Stimulated activated naive CD8-positive, alpha-beta T cell treated with anti-CD3 and anti-CD28 coated beads, Interleukin-15, Interleukin-2, amounts not matched to agents 100 ng/mL and 50 ng/mL, for 24 hours (primary cell): ENCODE measurements around the gene LRRC8A.

Experiments
- H3K27ac Mint-ChIP-seq: one replicate; pipeline ENCODE4 v1.8.0; 2021; ENCODE audit warnings: mild to moderate bottlenecking, mixed read lengths
- H3K27me3 Mint-ChIP-seq: one replicate; pipeline ENCODE4 v1.8.0; 2021; ENCODE audit warnings: mixed read lengths
- H3K36me3 Mint-ChIP-seq: one replicate; pipeline ENCODE4 v1.8.0; 2021; ENCODE audit warnings: low read depth, mixed read lengths
- H3K4me1 Mint-ChIP-seq: one replicate; pipeline ENCODE4 v1.8.0; 2021; ENCODE audit warnings: low read depth, mixed read lengths
- H3K4me3 Mint-ChIP-seq: one replicate; pipeline ENCODE4 v1.8.0; 2021; ENCODE audit warnings: mild to moderate bottlenecking, mixed read lengths
- H3K9me3 Mint-ChIP-seq: one replicate; pipeline ENCODE4 v1.8.0; 2021; ENCODE audit warnings: mixed read lengths

The LRRC8A gene

DNA sequence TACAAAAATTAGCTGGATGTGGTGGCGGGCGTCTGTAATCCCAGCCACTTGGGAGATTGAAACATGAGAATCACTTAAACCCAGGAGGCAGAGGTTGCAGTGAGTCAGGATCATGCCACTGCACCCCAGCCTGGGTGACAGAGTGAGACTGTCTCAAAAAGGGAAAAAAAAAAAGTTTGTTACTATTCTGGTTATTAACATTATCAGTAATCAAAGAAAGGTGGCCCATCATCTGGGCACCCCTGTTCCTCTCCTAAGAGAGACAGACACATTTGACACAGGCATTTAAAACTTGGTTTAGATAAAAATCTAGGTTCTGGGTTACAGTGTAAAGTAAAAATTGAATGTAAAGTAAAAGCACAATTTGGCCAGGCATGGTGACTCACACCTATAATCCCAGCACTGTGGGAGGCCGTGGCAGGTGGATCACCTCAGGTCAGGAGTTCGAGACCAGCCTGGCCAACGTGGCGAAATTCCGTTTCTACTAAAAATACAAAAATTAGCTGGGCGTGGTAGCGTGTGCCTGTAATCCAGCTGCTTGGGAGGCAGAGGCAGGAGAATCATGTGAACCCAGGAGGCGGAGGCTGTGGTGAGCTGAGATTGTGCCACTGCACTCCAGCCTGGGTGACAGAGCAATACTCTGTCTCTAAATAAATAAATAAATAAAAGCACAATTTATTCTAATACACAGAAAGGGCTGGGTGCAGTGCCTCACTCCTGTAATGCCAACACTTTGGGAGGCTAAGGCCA is 22.1 kb downstream of the LRRC8A start:
- no peaks in the 10 kb centered on the region for H3K9me3 Mint-ChIP-seq
- H3K27me3 Mint-ChIP-seq, result no peaks in the 10 kb centered on the region
- H3K27ac Mint-ChIP-seq, result peak overlapping the region; percentile 83
- H3K4me1 Mint-ChIP-seq, result peaks cover 50% of the 10 kb centered on the region
- no peak overlapping the region for H3K4me3 Mint-ChIP-seq
- peaks cover 14% of the 10 kb centered on the region for H3K36me3 Mint-ChIP-seq

DNA sequence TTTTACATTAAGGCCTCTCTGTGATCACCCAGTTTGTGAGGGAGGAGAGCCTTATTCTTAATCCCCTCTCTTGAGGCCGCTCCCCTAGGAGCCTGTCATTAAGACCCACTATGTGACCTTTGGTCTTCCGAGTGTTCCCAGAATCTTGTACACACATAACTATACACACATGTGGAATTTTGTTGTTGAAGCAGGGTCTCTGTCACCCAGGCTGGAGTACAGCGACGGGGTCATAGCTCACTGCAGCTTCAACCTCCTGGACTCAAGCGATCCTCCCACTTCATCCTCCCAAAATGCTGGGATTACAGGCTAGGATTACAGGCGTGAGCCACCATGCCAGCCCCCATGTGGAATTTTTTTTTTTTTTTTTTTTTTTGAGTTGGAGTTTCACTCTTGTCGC is 24.0 kb downstream of the LRRC8A start:
- Mint-ChIP-seq H3K27ac (peak overlapping the region; percentile 22), H3K4me1 (peaks cover 51% of the 10 kb centered on the region), H3K9me3 (no peaks in the 10 kb centered on the region), H3K4me3 (no peak overlapping the region), H3K27me3 (no peaks in the 10 kb centered on the region), H3K36me3 (peaks cover 25% of the 10 kb centered on the region)

DNA sequence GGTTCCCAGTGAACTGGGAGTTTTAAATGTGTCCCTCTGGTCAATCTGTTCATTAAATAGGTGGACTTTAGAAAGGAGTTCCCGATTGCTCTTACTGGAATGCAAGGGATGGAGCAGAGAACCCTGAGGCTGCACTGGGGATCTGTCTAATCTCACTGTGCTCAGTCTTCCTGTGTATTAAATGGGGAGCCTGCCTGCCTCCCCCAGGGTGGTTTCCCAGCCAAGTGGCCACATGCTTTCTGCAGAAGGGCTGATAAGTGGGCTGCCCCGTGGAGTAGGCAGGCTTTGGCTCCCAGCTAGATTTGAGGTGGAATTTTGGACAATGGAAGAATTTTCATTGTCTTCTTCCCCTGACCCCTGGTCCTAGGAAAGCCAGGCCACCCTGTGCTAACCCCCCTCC is 24.8 kb downstream of the LRRC8A start:
- H3K27ac Mint-ChIP-seq, result no peak overlapping the region
- H3K9me3 Mint-ChIP-seq, result no peaks in the 10 kb centered on the region
- H3K4me3 Mint-ChIP-seq, result no peak overlapping the region
- H3K4me1 Mint-ChIP-seq, result peaks cover 56% of the 10 kb centered on the region
- no peaks in the 10 kb centered on the region for H3K27me3 Mint-ChIP-seq
- peaks cover 25% of the 10 kb centered on the region for H3K36me3 Mint-ChIP-seq

DNA sequence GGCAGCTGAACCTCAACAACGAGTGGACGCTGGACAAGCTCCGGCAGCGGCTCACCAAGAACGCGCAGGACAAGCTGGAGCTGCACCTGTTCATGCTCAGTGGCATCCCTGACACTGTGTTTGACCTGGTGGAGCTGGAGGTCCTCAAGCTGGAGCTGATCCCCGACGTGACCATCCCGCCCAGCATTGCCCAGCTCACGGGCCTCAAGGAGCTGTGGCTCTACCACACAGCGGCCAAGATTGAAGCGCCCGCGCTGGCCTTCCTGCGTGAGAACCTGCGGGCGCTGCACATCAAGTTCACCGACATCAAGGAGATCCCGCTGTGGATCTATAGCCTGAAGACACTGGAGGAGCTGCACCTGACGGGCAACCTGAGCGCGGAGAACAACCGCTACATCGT is 26.4 kb downstream of the LRRC8A start:
- Mint-ChIP-seq H3K4me3 (no peak overlapping the region), H3K27me3 (no peaks in the 10 kb centered on the region), H3K27ac (no peak overlapping the region), H3K9me3 (no peaks in the 10 kb centered on the region), H3K36me3 (peaks cover 34% of the 10 kb centered on the region), H3K4me1 (peaks cover 56% of the 10 kb centered on the region)

DNA sequence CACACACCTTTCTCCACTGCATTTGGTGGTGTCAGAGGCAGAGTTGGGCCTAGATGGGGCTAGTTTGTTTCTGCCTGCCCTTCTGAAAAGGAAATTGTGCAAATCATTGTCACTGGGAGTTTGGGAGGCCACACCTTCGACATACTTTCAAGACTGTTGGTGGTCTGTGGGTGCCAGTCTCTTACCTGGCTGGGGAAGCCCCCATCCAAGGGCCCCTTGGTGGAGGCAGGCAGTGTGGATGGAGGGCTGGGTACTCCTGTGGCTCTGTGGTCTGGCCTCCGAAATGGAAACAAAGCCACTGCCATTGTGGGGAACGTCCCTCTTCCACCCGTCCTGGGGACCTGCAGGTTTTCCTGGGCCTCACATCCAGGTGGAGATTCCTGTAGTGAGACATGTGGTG is 27.9 kb downstream of the LRRC8A start:
- H3K27me3 Mint-ChIP-seq, result no peaks in the 10 kb centered on the region
- no peak overlapping the region for H3K4me3 Mint-ChIP-seq
- H3K27ac Mint-ChIP-seq, result no peak overlapping the region
- peaks cover 56% of the 10 kb centered on the region for H3K4me1 Mint-ChIP-seq
- no peaks in the 10 kb centered on the region for H3K9me3 Mint-ChIP-seq
- peaks cover 34% of the 10 kb centered on the region for H3K36me3 Mint-ChIP-seq

DNA sequence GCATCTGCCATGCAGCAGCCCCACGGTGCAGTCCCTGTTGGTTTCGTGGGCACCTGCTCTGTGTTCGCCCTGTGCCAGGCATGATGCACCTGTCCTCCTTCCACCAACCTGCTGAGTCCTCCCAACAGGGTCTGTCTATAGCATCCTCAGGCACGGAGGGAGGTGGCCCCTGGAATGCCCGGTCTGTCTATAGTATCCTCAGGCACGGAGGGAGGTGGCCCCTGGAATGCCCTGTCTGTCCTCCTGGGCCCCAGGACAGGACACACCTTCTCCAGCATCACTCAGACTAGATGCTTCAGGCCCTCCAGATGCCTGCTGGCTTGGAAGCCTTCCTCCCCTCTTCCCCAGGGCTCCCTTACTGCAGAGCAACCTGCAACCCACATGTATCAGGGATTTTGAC is 29.0 kb downstream of the LRRC8A start:
- peaks cover 56% of the 10 kb centered on the region for H3K4me1 Mint-ChIP-seq
- H3K4me3 Mint-ChIP-seq, result no peak overlapping the region
- no peak overlapping the region for H3K27ac Mint-ChIP-seq
- H3K27me3 Mint-ChIP-seq, result no peaks in the 10 kb centered on the region
- H3K36me3 Mint-ChIP-seq, result peaks cover 37% of the 10 kb centered on the region
- H3K9me3 Mint-ChIP-seq, result no peaks in the 10 kb centered on the region

DNA sequence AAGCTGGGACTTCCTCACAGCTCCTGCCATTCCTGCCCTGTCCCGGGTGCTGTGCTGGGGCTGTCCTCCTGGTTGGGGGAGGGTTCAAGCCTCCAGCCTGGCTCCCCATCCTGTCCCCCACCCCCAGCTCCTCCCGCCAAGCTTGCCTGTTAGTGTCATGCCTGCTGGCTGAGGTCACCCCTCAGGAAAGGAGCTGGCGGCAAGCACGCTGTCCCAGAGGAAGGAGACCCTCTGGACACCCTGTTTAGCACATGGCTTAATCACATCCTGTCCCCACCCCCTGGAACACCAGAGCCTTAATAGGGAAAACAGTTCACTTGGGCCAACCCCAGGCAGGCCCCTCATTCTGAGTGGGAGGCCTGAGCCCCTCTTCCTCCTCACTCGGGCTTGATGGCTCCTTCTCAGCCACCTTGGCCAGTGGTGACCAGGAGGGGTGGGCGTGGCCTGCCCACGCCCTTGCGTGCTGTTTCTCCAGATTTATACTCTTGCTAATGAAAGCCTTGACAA is 29.6 kb downstream of the LRRC8A start:
- Mint-ChIP-seq H3K27me3 (no peaks in the 10 kb centered on the region), H3K4me1 (peaks cover 56% of the 10 kb centered on the region), H3K36me3 (peaks cover 40% of the 10 kb centered on the region), H3K27ac (no peak overlapping the region), H3K9me3 (no peaks in the 10 kb centered on the region), H3K4me3 (no peak overlapping the region)

DNA sequence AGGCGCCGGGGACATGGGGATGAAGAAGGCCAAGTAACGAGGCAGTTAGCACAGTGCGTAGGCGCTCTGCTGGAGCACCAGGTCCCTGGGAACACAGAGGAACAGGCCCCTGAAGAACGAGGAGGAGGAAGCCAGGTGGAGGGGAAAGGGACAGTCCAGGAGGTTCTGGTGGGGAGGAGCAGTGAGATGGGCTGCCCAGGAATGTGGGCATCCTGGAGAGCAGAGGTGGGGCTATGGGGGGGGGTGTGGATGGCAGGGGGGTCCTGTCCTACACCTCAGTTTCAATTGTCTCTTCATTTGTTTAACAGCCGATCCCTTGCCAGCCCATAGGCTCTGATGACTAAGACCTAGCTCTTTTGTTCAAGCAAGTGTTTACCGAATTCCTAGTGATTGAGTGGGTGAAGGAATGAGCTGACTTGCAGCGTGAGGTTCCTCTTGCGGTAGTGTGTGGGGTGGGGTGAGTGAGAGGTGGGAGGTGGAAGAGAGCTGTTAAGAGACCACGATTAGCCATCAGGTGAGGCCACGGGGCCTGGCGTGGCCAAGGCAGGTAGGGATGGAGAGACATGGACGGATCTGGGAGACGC is 30.4 kb downstream of the LRRC8A start:
- Mint-ChIP-seq H3K9me3 (no peaks in the 10 kb centered on the region), H3K27ac (peak overlapping the region; percentile 64), H3K36me3 (peaks cover 44% of the 10 kb centered on the region), H3K4me3 (no peak overlapping the region), H3K4me1 (peaks cover 56% of the 10 kb centered on the region), H3K27me3 (no peaks in the 10 kb centered on the region)

DNA sequence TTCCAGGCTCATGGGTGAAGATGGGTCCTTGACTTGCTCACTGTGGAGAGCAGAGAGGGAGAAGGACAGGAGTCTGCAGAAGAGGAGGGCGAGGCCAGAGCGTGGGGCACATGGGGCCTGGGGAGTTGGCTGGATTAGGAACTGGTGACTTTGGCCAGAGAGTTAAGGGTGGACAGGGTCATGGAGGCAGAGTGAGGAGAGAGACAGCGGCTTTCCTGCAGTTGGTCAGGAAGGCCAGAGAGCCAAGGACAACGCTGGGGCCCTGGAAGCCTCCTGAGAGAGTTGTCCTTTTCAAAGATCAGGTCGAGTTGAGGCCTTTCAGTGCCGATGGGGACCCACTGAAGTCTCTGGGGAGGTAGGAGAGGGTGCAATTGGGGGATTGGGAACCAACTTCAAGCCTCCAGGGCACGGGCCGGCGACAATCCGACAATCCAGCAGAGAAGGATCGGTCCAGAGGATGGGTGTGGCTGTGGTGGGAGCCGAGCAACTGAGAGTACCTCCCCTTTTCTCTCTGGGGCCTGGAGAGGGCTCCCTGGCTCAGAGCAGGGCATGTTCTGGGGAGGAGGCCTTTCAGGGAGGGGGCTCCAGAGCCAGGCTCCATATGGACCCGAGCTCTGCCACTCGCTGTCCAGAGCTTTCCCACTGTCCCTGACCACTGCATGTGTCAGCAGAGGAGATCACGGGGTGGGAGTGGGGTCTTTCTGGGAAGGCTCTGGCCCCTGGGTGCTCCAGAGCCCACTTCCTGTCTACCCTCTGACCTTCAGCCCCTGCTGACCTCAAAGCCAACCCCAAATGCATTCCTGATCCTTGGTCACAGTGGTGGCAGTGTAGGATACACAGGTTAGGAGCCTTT is 31.3 kb downstream of the LRRC8A start:
- H3K27ac Mint-ChIP-seq, result peak overlapping the region; percentile 64
- H3K36me3 Mint-ChIP-seq, result peaks cover 44% of the 10 kb centered on the region
- H3K9me3 Mint-ChIP-seq, result no peaks in the 10 kb centered on the region
- H3K4me1 Mint-ChIP-seq, result peaks cover 56% of the 10 kb centered on the region
- no peak overlapping the region for H3K4me3 Mint-ChIP-seq
- no peaks in the 10 kb centered on the region for H3K27me3 Mint-ChIP-seq

DNA sequence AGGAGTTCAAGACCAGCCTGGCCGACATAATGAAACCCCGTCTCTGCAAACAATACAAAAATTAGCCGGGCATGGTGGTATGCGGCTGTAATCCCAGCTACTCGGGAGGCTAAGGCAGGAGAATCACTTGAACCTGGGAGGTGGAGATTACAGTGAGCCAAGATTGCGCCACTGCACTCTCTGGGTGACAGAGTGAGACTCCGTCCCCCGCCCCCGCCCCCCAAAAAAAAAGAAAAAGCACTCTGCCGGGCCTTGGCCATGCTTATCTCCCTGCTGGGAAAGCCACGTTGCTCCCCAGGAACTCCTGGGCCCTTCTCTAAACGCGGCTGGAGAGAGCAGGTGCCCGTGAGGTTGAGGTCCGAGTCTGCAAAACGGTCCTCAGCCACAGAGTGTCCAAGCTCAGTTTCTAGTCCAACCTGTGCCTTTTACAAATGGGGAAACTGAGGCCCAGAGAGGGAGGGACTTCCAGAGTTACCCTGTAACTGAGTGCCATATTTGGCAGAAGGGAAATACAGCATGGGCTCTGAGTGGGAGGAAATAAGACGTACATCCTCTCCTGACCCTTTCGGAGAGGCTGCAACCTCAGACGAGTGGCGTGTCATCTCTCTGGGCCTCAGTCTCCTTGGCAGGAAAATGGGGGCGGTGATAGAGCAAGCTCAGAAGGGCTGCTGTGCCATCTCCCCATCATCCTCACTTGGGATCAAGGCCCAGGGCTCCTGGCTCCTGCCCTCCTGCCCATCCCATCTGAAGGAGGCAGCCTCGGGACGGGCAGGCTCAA is 32.3 kb downstream of the LRRC8A start:
- peaks cover 41% of the 10 kb centered on the region for H3K36me3 Mint-ChIP-seq
- H3K27me3 Mint-ChIP-seq, result no peaks in the 10 kb centered on the region
- peak overlapping the region; percentile 45 for H3K27ac Mint-ChIP-seq
- peaks cover 50% of the 10 kb centered on the region for H3K4me1 Mint-ChIP-seq
- no peak overlapping the region for H3K4me3 Mint-ChIP-seq
- H3K9me3 Mint-ChIP-seq, result no peaks in the 10 kb centered on the region

DNA sequence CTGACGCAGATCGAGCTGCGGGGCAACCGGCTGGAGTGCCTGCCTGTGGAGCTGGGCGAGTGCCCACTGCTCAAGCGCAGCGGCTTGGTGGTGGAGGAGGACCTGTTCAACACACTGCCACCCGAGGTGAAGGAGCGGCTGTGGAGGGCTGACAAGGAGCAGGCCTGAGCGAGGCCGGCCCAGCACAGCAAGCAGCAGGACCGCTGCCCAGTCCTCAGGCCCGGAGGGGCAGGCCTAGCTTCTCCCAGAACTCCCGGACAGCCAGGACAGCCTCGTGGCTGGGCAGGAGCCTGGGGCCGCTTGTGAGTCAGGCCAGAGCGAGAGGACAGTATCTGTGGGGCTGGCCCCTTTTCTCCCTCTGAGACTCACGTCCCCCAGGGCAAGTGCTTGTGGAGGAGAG is 34.3 kb downstream of the LRRC8A start:
- no peak overlapping the region for H3K27ac Mint-ChIP-seq
- H3K36me3 Mint-ChIP-seq, result peaks cover 32% of the 10 kb centered on the region
- H3K27me3 Mint-ChIP-seq, result no peaks in the 10 kb centered on the region
- H3K4me1 Mint-ChIP-seq, result peaks cover 36% of the 10 kb centered on the region
- H3K4me3 Mint-ChIP-seq, result no peak overlapping the region
- H3K9me3 Mint-ChIP-seq, result no peaks in the 10 kb centered on the region

DNA sequence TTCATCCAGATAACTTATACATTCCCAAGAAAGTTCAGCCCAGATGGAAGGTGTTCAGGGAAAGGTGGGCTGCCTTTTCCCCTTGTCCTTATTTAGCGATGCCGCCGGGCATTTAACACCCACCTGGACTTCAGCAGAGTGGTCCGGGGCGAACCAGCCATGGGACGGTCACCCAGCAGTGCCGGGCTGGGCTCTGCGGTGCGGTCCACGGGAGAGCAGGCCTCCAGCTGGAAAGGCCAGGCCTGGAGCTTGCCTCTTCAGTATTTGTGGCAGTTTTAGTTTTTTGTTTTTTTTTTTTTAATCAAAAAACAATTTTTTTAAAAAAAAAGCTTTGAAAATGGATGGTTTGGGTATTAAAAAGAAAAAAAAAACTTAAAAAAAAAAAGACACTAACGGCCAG is 34.8 kb downstream of the LRRC8A start:
- Mint-ChIP-seq H3K4me1 (peaks cover 31% of the 10 kb centered on the region), H3K4me3 (no peak overlapping the region), H3K27ac (no peak overlapping the region), H3K36me3 (peaks cover 32% of the 10 kb centered on the region), H3K27me3 (no peaks in the 10 kb centered on the region), H3K9me3 (no peaks in the 10 kb centered on the region)

DNA sequence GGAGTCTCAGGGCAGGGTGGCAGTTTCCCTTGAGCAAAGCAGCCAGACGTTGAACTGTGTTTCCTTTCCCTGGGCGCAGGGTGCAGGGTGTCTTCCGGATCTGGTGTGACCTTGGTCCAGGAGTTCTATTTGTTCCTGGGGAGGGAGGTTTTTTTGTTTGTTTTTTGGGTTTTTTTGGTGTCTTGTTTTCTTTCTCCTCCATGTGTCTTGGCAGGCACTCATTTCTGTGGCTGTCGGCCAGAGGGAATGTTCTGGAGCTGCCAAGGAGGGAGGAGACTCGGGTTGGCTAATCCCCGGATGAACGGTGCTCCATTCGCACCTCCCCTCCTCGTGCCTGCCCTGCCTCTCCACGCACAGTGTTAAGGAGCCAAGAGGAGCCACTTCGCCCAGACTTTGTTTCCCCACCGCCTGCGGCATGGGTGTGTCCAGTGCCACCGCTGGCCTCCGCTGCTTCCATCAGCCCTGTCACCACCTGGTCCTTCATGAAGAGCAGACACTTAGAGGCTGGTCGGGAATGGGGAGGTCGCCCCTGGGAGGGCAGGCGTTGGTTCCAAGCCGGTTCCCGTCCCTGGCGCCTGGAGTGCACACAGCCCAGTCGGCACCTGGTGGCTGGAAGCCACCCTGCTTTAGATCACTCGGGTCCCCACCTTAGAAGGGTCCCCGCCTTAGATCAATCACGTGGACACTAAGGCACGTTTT is 35.4 kb downstream of the LRRC8A start:
- Mint-ChIP-seq H3K9me3 (no peaks in the 10 kb centered on the region), H3K4me1 (peaks cover 28% of the 10 kb centered on the region), H3K36me3 (peaks cover 32% of the 10 kb centered on the region), H3K27me3 (no peaks in the 10 kb centered on the region), H3K27ac (no peak overlapping the region), H3K4me3 (no peak overlapping the region)

DNA sequence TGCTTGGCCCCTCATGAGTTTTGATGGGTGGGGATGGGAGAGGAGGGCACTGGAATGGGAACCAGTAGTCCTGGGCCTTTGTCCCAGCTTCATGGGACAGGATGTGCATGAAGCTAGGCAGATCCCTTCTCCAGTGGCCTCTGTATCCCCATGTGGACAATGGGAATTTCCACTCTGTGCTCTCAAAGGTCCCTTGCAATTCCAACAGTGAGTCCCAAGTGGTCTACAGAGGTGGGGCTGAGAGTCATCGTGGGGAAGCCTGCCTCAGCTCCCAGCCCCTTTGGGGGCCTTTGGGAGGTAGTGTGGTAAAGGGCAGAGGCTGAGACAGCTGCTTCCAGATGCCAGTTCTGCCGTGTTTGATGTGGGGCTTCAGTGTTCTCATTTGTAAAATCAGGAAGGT is 37.0 kb downstream of the LRRC8A start:
- Mint-ChIP-seq H3K36me3 (peaks cover 24% of the 10 kb centered on the region), H3K27me3 (no peaks in the 10 kb centered on the region), H3K4me1 (peaks cover 16% of the 10 kb centered on the region), H3K4me3 (no peak overlapping the region), H3K9me3 (no peaks in the 10 kb centered on the region), H3K27ac (no peak overlapping the region)
